ENCODE measurements around the gene PCSK6. TPM values are rescaled to one million over a fixed set of nuclear protein-coding genes. Genes with fewer than 3 reads are reported as not detected.
A peak's percentile ranks its signal among the peaks of the same experiment; 100 is the strongest.

PCSK6 gene
- 10 to 100 TPM in 1 of 2 donors, 1 to 10 TPM in 1; 1.9 to 27.8 TPM for total RNA-seq
- total RNA-seq: 0.23 to 1.0 reads per million in 2 donors

- no peak for DNase-seq
- Mint-ChIP-seq H3K27ac (no peak within 1 kb of the TSS), H3K4me3 (peak within 1 kb of the TSS; percentile 61), H3K4me1 (peaks cover 3% of the 10 kb centered on the region), H3K27me3 (peaks cover 56% of the 10 kb centered on the region), H3K36me3 (ENCODE audit: low read depth) (no peaks in the 10 kb centered on the region)
- no peak for ATAC-seq
- no peaks in the 10 kb centered on the region for H3K9me3 ChIP-seq (ENCODE audit: control insufficient read depth, low read length, poor library complexity, severe bottlenecking)
Measured at GRCh38 chr15:101489599-101490407, at the start of gene PCSK6. Gene PCSK6 (minus strand): TSS chr15:101489707. CDS start chr15:101489670, 37 bp downstream.

GRCh38 chr15:101538996-101539395 lies 49.5 kb upstream of the PCSK6 start:
- no peak overlapping the region for H3K4me3 Mint-ChIP-seq

DNA sequence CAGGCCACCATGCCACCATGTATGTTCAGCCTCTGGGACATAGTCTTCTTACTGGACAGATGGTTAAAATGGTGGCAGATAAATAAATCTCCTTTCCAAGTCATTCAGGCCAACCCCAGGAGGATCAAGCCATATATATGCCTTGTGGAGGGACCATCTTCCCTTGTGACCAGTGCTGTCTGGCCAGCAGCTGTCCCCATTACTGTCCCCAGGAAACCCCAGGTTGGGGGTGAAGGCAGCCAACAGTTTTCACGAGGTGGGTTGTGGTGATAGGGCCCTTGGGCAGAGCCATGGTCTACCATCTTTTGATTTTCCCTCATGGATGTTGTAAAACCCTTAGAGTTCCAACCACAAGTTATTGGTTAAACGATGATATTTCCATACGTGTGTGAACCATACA lies 48.7 kb upstream of the PCSK6 start:
- DNase-seq (no peak), ATAC-seq (no peak)
- Mint-ChIP-seq H3K36me3 (ENCODE audit: low read depth) (no peaks in the 10 kb centered on the region), H3K27me3 (peaks cover 19% of the 10 kb centered on the region), H3K27ac (no peak overlapping the region), H3K4me3 (no peak overlapping the region), H3K4me1 (peaks cover 2% of the 10 kb centered on the region)
- H3K9me3 ChIP-seq (ENCODE audit: control insufficient read depth, low read length, poor library complexity, severe bottlenecking): no peaks in the 10 kb centered on the region

More at GRCh38 chr15:101538996-101539395, 49.5 kb upstream of the PCSK6 start:
- H3K9me3 ChIP-seq (ENCODE audit: control insufficient read depth, low read length, poor library complexity, severe bottlenecking): no peaks in the 10 kb centered on the region
- peaks cover 2% of the 10 kb centered on the region for H3K4me1 Mint-ChIP-seq
- DNase-seq (no peak), ATAC-seq (no peak)
- H3K36me3 Mint-ChIP-seq (ENCODE audit: low read depth): no peaks in the 10 kb centered on the region
- no peak overlapping the region for H3K27ac Mint-ChIP-seq
- H3K27me3 Mint-ChIP-seq: peaks cover 25% of the 10 kb centered on the region

GRCh38 chr15:101537483-101538080 lies 48.1 kb upstream of the PCSK6 start:
- Mint-ChIP-seq H3K4me3 (no peak overlapping the region), H3K36me3 (ENCODE audit: low read depth) (no peaks in the 10 kb centered on the region), H3K27ac (no peak overlapping the region), H3K27me3 (peaks cover 22% of the 10 kb centered on the region), H3K4me1 (peaks cover 2% of the 10 kb centered on the region)
- no peak for ATAC-seq
- no peak for DNase-seq
- no peaks in the 10 kb centered on the region for H3K9me3 ChIP-seq (ENCODE audit: control insufficient read depth, low read length, poor library complexity, severe bottlenecking)

GRCh38 chr15:101536875-101537405 lies 47.4 kb upstream of the PCSK6 start:
- H3K36me3 Mint-ChIP-seq (ENCODE audit: low read depth): no peaks in the 10 kb centered on the region
- H3K27me3 Mint-ChIP-seq: peaks cover 27% of the 10 kb centered on the region
- ATAC-seq (no peak), DNase-seq (no peak)
- H3K27ac Mint-ChIP-seq: no peak overlapping the region
- H3K4me3 Mint-ChIP-seq: no peak overlapping the region
- H3K4me1 Mint-ChIP-seq: peaks cover 2% of the 10 kb centered on the region
- no peaks in the 10 kb centered on the region for H3K9me3 ChIP-seq (ENCODE audit: control insufficient read depth, low read length, poor library complexity, severe bottlenecking)

DNA sequence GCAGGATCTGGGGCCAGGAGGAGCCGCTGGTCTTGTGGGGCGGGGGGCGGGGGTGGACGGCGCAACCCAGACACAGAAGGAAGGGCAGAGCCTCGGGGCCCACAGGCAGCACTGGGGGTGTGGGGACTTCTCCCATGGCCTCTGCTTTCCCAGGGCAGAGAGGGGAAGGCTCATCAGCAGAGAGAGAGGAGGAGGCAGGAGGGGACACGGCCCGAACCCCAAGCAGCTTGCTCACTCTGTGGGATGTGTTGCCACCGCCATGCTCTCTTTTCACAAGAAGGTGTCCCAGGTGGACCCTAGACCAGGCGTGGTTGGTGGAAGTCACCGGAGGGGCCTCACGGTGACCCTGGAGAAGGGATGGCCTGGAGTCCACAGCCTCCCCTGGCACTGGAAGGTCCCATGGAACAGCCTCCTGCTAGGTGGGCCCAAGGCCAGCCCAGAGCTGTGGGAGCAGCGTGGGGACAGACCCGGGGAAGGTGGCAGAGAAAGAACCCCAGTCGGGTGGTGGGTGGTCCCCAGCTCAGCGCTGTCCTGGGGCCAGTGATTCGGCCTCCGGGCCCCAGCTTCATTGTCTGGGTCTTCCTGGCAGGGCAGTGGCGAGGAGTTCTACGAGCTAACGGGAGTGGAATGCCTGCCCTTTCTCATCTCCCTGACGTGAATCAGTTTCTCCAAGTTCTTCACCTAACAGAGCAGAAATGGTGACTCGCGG lies 46.8 kb upstream of the PCSK6 start:
- ATAC-seq (no peak), DNase-seq (no peak)
- H3K36me3 Mint-ChIP-seq (ENCODE audit: low read depth): no peaks in the 10 kb centered on the region
- H3K9me3 ChIP-seq (ENCODE audit: control insufficient read depth, low read length, poor library complexity, severe bottlenecking): no peaks in the 10 kb centered on the region
- H3K4me1 Mint-ChIP-seq: peaks cover 2% of the 10 kb centered on the region
- no peak overlapping the region for H3K27ac Mint-ChIP-seq
- H3K4me3 Mint-ChIP-seq: no peak overlapping the region
- peaks cover 27% of the 10 kb centered on the region for H3K27me3 Mint-ChIP-seq

GRCh38 chr15:101535170-101535902 lies 45.8 kb upstream of the PCSK6 start:
- DNase-seq (no peak), ATAC-seq (no peak)
- Mint-ChIP-seq H3K27me3 (peaks cover 27% of the 10 kb centered on the region), H3K4me1 (peaks cover 2% of the 10 kb centered on the region), H3K27ac (no peak overlapping the region), H3K36me3 (ENCODE audit: low read depth) (no peaks in the 10 kb centered on the region), H3K4me3 (no peak overlapping the region)
- no peaks in the 10 kb centered on the region for H3K9me3 ChIP-seq (ENCODE audit: control insufficient read depth, low read length, poor library complexity, severe bottlenecking)

- H3K27me3 Mint-ChIP-seq: peaks cover 27% of the 10 kb centered on the region
- H3K4me3 Mint-ChIP-seq: no peak overlapping the region
- peaks cover 2% of the 10 kb centered on the region for H3K4me1 Mint-ChIP-seq
- no peak for DNase-seq
- ATAC-seq: no peak
- no peaks in the 10 kb centered on the region for H3K36me3 Mint-ChIP-seq (ENCODE audit: low read depth)
- no peaks in the 10 kb centered on the region for H3K9me3 ChIP-seq (ENCODE audit: control insufficient read depth, low read length, poor library complexity, severe bottlenecking)
- no peak overlapping the region for H3K27ac Mint-ChIP-seq
Measured at GRCh38 chr15:101534376-101534970, 45.0 kb upstream of the PCSK6 start.

- Mint-ChIP-seq H3K27ac (no peak overlapping the region), H3K4me3 (no peak overlapping the region), H3K36me3 (ENCODE audit: low read depth) (no peaks in the 10 kb centered on the region), H3K4me1 (peaks cover 2% of the 10 kb centered on the region), H3K27me3 (peaks cover 32% of the 10 kb centered on the region)
- DNase-seq: no peak
- ATAC-seq: no peak
- H3K9me3 ChIP-seq (ENCODE audit: control insufficient read depth, low read length, poor library complexity, severe bottlenecking): no peaks in the 10 kb centered on the region
Measured at GRCh38 chr15:101533371-101534140, 44.0 kb upstream of the PCSK6 start.

DNA sequence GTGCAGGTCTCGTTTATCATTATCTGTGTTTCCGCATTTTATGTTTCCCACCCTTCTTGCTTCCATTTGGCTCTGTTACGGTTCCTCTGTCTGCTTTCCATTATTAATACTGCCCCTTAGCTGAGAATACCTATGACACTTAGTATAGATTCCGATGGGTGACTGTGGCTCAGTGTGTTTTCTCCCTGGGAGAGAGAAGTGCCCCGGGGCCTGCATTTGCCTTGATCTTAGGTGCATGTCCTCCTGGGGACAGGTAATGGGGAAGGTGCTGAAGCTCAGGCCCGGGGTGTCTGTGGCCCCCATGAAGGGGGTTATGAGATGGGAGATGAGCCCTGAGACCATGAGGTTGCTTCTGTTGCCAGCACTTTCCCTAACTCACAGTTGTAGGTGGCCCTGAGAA lies 43.4 kb upstream of the PCSK6 start:
- Mint-ChIP-seq H3K4me3 (no peak overlapping the region), H3K36me3 (ENCODE audit: low read depth) (no peaks in the 10 kb centered on the region), H3K27me3 (peaks cover 38% of the 10 kb centered on the region), H3K27ac (no peak overlapping the region), H3K4me1 (peaks cover 4% of the 10 kb centered on the region)
- no peaks in the 10 kb centered on the region for H3K9me3 ChIP-seq (ENCODE audit: control insufficient read depth, low read length, poor library complexity, severe bottlenecking)
- ATAC-seq (no peak), DNase-seq (no peak)

DNA sequence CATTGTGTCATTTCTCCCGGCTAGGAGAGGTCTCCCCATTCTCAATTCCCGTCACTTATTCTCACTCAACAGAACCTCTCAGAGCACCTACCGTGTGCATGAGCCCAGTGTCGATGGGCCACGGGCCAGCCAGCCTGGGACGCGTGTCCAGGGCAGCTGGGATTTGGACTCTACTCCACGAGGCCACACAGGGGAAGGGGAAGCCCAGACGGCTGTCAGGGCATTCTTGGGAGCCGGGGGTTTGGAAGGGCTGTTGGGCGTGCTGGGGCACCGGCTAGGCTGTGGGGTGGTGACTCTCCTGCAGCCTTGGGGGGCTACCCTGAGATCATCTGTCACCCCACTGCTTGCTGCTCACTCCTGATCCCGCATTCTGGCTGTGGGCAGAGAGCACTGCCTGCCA lies 41.7 kb upstream of the PCSK6 start:
- no peak for ATAC-seq
- Mint-ChIP-seq H3K36me3 (ENCODE audit: low read depth) (no peaks in the 10 kb centered on the region), H3K4me3 (no peak overlapping the region), H3K4me1 (peaks cover 4% of the 10 kb centered on the region), H3K27me3 (peaks cover 41% of the 10 kb centered on the region), H3K27ac (no peak overlapping the region)
- H3K9me3 ChIP-seq (ENCODE audit: control insufficient read depth, low read length, poor library complexity, severe bottlenecking): no peaks in the 10 kb centered on the region
- no peak for DNase-seq

All from T-helper 17 cell (primary cell).